ENCODE measurements around the gene NECTIN3.

GRCh38 chr3:111238885-111239284 lies 167.3 kb downstream of the NECTIN3 start:
- TF ChIP-seq, protein P1, sequence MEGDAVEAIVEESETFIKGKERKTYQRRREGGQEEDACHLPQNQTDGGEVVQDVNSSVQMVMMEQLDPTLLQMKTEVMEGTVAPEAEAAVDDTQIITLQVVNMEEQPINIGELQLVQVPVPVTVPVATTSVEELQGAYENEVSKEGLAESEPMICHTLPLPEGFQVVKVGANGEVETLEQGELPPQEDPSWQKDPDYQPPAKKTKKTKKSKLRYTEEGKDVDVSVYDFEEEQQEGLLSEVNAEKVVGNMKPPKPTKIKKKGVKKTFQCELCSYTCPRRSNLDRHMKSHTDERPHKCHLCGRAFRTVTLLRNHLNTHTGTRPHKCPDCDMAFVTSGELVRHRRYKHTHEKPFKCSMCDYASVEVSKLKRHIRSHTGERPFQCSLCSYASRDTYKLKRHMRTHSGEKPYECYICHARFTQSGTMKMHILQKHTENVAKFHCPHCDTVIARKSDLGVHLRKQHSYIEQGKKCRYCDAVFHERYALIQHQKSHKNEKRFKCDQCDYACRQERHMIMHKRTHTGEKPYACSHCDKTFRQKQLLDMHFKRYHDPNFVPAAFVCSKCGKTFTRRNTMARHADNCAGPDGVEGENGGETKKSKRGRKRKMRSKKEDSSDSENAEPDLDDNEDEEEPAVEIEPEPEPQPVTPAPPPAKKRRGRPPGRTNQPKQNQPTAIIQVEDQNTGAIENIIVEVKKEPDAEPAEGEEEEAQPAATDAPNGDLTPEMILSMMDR (IDR thresholded peaks at IDR 0.05), result no peak
- no peak for TF ChIP-seq POLR2A (IDR thresholded peaks at IDR 0.05)

All from thyroid gland (tissue), 4 donors.